GM12873 (cell line): ENCODE measurements around the gene FCHO1.

Source experiments
- TF ChIP-seq, protein P1 (sequence below): IDR thresholded peaks from 2 replicates; pipeline ENCODE4 v1.5.1; 2012; ENCODE audit warnings: low read depth, mild to moderate bottlenecking, moderate library complexity, low read length, control low read depth; ENCODE audit not compliant: insufficient read depth; ENCODE audit errors: missing control alignments

The FCHO1 gene

GRCh38 chr19:17725422-17726078, 25.7 kb upstream of the FCHO1 start:
- TF ChIP-seq, protein P1, sequence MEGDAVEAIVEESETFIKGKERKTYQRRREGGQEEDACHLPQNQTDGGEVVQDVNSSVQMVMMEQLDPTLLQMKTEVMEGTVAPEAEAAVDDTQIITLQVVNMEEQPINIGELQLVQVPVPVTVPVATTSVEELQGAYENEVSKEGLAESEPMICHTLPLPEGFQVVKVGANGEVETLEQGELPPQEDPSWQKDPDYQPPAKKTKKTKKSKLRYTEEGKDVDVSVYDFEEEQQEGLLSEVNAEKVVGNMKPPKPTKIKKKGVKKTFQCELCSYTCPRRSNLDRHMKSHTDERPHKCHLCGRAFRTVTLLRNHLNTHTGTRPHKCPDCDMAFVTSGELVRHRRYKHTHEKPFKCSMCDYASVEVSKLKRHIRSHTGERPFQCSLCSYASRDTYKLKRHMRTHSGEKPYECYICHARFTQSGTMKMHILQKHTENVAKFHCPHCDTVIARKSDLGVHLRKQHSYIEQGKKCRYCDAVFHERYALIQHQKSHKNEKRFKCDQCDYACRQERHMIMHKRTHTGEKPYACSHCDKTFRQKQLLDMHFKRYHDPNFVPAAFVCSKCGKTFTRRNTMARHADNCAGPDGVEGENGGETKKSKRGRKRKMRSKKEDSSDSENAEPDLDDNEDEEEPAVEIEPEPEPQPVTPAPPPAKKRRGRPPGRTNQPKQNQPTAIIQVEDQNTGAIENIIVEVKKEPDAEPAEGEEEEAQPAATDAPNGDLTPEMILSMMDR = peak; percentile 64

- TF ChIP-seq, protein P1 = no peak
These were observed 25.0 kb upstream of the FCHO1 start for GRCh38 chr19:17726136-17726741.

DNA sequence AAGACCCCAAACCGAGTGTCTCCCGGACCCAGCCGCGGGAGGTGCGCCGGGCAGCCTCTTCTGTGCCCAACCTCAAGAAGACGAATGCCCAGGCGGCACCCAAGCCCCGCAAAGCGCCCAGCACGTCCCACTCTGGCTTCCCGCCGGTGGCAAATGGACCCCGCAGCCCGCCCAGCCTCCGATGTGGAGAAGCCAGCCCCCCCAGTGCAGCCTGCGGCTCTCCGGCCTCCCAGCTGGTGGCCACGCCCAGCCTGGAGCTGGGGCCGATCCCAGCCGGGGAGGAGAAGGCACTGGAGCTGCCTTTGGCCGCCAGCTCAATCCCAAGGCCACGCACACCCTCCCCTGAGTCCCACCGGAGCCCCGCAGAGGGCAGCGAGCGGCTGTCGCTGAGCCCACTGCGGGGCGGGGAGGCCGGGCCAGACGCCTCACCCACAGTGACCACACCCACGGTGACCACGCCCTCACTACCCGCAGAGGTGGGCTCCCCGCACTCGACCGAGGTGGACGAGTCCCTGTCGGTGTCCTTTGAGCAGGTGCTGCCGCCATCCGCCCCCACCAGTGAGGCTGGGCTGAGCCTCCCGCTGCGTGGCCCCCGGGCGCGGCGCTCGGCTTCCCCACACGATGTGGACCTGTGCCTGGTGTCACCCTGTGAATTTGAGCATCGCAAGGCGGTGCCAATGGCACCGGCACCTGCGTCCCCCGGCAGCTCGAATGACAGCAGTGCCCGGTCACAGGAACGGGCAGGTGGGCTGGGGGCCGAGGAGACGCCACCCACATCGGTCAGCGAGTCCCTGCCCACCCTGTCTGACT, 24.1 kb upstream of the FCHO1 start:
- TF ChIP-seq, protein P1 = no peak

DNA sequence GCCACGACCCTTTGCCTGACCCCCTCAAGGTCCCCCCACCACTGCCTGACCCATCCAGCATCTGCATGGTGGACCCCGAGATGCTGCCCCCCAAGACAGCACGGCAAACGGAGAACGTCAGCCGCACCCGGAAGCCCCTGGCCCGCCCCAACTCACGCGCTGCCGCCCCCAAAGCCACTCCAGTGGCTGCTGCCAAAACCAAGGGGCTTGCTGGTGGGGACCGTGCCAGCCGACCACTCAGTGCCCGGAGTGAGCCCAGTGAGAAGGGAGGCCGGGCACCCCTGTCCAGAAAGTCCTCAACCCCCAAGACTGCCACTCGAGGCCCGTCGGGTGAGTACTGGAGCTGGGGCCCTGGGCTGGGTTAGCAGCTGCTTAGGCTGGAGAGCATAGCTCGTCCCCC, 23.4 kb upstream of the FCHO1 start:
- TF ChIP-seq, protein P1 = no peak

DNA sequence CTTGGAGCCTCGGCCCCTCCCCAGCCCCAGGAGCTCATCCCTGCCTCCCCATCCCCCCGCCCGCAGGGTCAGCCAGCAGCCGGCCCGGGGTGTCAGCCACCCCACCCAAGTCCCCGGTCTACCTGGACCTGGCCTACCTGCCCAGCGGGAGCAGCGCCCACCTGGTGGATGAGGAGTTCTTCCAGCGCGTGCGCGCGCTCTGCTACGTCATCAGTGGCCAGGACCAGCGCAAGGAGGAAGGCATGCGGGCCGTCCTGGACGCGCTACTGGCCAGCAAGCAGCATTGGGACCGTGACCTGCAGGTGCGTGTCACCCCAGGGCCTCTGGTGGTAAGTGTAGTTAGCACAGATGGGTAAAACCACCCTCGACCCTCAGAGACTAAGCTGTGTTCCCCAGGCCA, 18.1 kb upstream of the FCHO1 start:
- TF ChIP-seq, protein P1 = no peak

GRCh38 chr19:17734146-17734545, 17.1 kb upstream of the FCHO1 start:
- TF ChIP-seq, protein P1 = no peak

DNA sequence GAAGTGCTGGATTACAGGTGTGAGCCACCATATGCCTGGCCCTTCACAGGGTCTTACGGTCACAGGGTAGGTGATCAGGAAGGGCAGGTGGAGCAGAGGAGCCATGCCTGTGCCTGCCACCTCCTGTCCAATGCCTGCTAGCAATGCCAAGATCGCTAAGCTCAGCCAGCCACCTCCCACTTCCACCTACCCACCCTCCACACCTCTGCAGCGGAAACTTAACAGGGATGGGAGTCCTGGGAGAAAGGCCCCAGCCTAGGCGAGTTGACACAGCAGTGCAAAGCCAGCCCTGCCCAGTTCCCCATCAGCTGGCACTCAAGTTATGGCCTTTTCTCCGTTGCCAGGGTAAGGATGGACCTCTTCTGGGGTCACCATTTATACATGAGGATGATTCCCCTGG, 15.9 kb upstream of the FCHO1 start:
- TF ChIP-seq, protein P1 = no peak
